CD4-positive, alpha-beta T cell treated with Interleukin-15 for 4 hours (primary cell): ENCODE data around the gene DAPK1.

Experiments used
- DNase-seq: peaks from one replicate; pipeline ENCODE4 v3.0.0-alpha.2; 2020; ENCODE audit warnings: low spot score

The DAPK1 gene

DNA sequence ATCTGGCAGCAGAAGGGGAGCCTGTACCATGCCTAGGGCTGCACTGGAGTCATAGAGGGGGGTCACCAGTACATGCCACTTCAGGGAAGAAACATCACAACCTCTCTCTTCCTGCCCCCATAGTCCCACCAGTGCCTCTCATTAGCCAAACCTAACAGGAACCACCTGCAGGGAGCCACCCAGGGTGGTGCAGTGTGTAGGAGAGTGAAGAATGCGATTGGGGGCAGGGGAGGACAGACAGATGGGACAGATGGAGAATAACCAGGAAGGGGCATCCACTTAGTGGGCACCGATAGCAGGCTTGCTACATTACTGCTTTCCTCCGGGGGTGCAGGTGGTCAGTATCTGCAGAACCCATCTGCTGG, 19.2 kb downstream of the DAPK1 start:
- DNase-seq = no peak

DNA sequence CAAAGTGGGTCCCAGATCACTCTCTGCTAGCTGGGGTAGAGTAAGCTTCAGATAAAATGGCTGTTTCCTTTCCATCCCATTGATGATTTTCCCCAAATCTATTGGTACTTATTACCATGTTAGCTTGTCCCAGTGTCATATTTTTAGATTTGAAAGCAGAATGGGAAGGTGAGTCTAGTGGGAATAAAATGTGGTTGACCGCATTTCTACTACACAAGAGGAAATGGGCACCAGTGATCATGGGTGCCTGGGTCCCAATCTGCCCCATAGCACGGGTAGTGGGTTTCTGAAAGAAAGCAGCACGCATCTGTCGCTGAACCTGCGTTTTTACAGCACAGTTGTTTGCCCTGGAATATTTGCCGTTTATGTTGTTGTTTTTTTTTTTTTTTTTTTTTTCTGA, 20.1 kb downstream of the DAPK1 start:
- DNase-seq = no peak

DNA sequence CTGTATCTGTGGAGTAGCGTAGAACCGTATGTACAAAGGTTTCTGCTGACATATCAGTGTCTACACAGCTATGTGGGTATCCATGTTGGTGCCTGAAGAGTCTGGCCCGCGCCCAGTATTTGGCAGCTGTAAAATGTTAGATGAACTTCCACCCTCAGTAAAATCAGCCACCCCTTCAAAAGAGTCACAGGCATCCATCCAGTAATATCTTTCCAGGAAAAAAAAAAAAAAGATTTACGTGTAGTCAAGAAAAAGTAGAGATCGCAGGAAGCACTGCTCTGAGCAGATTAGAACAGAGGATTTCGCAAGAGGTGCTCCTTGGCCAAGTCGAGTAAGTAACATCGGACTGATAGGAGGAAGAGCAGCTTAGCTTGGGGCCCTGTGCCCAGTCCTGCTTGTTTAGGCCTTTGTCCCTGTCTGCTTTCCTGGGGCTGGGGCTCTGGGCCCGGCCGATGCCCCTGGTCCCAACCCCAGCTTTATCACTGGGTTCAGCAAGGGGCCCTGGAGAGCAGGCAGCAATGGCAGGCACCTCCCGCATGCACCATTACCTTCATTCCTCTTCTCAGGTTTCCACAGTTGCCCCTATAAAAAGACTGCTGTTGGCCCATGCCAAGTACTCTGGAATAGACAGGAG, 21.2 kb downstream of the DAPK1 start:
- no peak for DNase-seq

DNA sequence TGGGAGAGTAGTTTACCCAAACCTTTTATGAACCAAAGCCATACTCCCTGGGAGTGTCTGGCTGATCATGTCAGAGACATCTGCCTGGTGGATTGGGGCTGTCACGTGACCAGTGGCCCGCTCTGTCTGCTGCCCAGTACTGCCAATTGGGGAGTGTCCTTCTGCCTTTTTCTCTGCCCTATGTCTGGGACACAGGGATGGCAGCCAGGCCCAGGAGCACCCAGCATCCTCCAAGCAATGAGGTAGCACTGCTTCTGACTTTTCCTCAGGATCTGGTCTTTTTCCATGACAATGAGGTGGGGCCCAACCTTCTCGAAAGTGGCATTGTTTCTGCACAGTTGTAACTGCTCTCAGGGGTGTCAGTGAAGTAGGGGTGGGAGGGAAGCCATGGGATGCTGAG, 21.8 kb downstream of the DAPK1 start:
- DNase-seq = no peak

GRCh38 chr9:87520172-87520683, 22.6 kb downstream of the DAPK1 start:
- no peak for DNase-seq

GRCh38 chr9:87521834-87522233, 24.2 kb downstream of the DAPK1 start:
- DNase-seq = no peak

GRCh38 chr9:87524061-87524460, 26.4 kb downstream of the DAPK1 start:
- no peak for DNase-seq

DNA sequence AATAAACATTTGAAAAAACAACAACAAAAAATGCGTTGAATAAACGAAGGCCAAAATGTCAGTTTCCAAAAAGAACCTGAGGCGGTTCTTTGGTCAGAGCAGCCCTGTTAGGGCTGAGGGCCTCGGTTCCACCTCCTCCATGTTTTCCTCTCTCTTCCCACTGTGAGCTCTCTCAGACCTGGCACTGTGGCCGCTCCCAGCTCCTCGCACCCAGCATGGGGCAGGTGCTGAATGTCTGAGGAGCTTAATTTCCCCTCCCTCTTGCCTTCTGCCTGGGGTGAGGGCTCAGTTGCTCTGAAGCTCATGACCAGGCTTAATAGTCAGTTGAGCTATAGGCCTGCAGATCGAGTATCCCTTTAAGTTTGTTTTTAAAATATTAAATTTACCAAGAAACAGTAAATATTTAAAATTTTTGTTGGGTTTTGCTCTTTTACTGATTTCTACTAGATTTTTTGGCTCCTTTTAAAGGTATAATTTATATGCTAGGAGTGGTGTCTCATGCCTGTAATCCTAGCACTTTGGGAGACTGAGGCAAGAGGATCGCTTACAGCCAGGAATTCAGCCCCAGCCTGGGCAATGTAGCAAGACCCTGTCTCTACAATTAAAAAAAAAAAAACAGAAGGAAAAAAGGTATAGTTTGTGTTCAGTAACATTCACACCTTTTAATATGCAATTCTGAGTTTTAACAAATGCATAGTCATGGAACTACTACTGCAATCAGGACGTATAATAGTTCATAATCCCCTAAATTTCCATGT, 28.1 kb downstream of the DAPK1 start:
- no peak for DNase-seq

GRCh38 chr9:87527211-87527916, 29.7 kb downstream of the DAPK1 start:
- DNase-seq = no peak

DNA sequence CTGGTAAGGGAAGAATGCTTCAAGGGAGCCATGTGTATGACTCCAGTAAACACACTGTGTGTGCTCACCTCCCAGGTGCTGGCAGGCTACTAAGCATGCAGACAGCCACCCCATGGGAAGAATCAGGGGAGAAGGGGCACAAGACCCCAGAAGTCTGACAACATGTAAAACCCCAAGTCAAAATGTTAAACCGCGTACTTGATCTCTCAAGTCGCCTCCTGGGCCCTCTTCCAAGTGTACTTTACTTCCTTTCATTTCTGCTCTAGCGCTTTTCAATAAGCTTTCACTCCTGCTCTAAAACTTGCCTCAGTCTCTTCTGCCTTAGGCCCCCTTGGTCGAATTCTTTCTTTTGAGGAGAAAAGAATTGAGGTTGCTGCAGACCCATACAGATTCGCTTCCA, 31.3 kb downstream of the DAPK1 start:
- no peak for DNase-seq

GRCh38 chr9:87529671-87530070, 32.0 kb downstream of the DAPK1 start:
- DNase-seq = no peak

- DNase-seq = no peak
Measured at GRCh38 chr9:87530716-87531115, 33.0 kb downstream of the DAPK1 start.

GRCh38 chr9:87531370-87532295, 34.0 kb downstream of the DAPK1 start:
- DNase-seq = no peak

DNA sequence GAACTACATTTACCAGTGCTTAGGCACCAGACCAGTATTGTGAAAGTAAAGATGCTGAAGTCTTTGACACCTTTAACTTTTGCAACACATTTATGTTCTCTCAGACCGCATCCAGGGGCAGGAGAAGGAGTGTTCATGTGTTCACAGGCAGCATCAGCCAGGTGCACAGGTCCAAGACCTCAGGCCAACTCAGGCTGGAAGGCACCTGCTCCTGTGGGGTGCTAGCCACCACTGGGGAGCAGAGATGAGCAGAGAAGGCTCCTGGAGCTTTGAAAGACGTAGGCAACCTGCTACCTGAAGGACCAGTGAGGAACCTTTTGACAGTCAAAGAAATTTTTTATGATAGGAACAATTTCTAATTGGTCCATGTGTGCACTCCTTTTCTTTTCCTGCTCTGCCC, 35.6 kb downstream of the DAPK1 start:
- no peak for DNase-seq

DNA sequence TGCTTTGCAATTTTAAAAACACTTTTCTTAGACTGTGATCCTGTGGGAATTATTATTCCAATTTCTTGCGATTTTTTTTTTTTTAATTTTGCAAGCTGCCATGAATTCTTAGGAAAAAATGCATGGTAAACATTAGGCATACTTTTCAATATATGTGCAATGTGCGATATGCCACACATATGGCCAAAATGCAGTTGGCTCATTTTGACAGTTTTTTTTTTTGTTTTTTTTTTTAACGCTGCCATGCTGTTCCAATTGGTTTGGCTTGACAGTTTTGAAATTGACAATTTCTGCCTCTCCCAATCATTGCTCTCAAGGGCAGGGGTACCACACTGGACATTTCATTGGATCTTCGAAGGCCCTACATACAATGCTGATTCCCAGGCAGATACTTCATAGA, 36.4 kb downstream of the DAPK1 start:
- no peak for DNase-seq

DNA sequence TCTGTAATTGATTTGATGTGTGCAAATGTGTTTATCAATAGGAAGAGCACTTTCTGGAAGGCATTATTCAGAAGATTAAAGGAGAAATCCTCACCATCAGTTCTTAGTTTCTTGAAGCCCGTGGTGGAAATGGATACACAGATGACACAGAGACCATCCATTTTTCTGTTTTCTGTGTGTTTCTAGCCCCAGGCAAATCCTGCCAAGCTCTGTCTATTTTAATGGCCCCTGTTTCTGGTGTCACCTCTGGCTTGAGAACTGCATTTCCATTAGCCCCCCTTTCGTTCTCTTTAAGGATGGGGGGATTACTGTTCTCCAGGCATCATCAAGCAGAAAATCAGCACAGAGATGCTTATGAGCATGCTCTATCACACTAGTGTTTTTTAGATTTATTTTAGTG, 37.3 kb downstream of the DAPK1 start:
- DNase-seq = no peak

DNA sequence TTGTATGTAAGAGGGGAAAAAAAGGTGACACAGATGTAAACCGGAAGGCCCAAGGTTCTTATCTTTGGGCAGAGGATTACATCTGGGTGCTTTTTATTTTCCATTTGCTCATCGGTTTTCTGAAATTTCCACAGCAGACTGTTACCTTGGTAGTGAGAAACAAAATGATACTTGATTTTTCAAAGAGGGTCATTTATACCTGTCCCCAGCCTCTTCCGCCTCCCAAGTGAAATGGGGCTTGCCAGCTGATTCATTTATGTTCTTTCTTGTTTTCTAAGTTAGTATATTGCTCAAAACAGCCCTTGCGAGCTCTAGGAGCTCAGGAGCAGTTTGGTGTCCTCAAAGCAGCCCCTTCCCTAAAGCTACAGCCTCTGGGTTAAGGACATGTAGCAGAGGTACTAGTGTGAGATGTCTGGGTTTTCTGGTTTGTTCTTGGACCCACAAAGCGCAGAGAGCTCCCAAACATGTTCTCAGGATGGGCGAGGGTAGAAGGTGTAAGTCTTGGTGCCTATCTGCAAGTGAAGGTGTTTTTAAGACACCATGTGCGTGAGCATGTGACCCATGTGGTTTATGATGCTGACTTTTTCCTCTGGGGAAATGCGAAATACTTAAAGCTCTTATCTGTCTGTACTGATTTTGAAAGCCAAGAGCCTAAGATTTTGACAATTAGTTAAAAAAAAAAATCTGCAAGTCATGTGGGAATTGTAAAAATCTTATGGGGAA, 38.3 kb downstream of the DAPK1 start:
- no peak for DNase-seq

GRCh38 chr9:87537625-87538024, 40.0 kb downstream of the DAPK1 start:
- no peak for DNase-seq

DNA sequence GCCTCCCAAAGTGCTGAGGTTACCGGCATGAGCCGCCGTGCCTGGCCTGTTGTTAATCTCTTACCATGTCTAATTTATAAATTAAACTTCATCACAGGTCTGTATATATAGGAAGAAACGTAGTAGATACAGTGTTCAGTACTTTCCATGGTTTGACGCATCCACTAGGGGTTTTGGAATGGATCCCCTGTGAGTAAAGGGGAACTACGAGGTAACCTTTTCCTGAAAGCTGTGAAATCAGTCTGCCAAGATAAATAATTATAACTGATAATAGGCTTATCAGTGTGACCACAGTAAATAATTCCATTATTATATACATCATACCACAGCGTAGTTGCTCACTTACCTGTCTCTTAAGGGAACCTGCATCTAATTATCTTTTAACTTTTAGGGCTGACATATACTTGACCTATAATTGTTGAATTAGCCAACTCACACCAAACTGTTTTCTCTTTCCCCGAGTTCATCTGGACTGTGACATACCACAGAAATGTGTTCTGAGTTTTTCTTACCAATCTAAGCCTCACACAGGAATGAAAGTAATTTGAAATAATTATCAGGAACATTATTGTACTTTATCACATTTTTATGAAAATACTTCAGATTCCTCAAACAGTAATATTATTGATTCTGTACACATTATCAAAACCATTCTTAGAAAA, 42.9 kb downstream of the DAPK1 start:
- no peak for DNase-seq

- no peak for DNase-seq
Measured at GRCh38 chr9:87541663-87542062, 44.0 kb downstream of the DAPK1 start.

- DNase-seq = no peak
Measured at GRCh38 chr9:87542141-87542540, 44.5 kb downstream of the DAPK1 start.
